Panc1 (cell line): ENCODE data around the gene EIF4G3. TPM values are rescaled to one million over a fixed set of nuclear protein-coding genes. Genes with fewer than 3 reads are reported as not detected.
A peak's percentile ranks its signal among the peaks of the same experiment; 100 is the strongest.

ENCODE experiments used
- ATAC-seq: fragments of 200-7000 bp; cut with Tn5 transposase; 2 replicates; pipeline ENCODE4 v1.9.1; 2020; ENCODE audit warnings: mild to moderate bottlenecking, moderate library complexity
- BruUV-seq: library from RNA; stranded (reverse); fragments of 400-500 nt; replicated peaks from 2 replicates; lab custom pipeline; 2021; lab: Mats Ljungman, UMichigan
- CTCF ChIA-PET: fragments of 300-600 bp; sonication (Branson Sonifier 250); formaldehyde crosslinking; loops from one replicate; lab custom pipeline; 2022; ENCODE audit warnings: antibody characterized with exemption; lab: Charles Lee
- POLR2A ChIA-PET: fragments of 300-600 bp; sonication (Branson Sonifier 250); formaldehyde crosslinking; loops from one replicate; lab custom pipeline; 2022; ENCODE audit warnings: antibody characterized with exemption; lab: Charles Lee
- DNase-seq: peaks from one replicate; pipeline ENCODE4 v3.0.0-alpha.2; 2010; ENCODE audit warnings: low read depth, low spot score
- H3K27ac ChIP-seq: 2 replicates; pipeline ENCODE4 v1.5.1; 2011; ENCODE audit warnings: mild to moderate bottlenecking, low read length, inconsistent platforms
- H3K27me3 ChIP-seq: fragments of 200-500 bp; sonication (Bioruptor generic); 2 replicates; pipeline ENCODE4 v1.6.0; 2014; ENCODE audit warnings: low read length, inconsistent platforms; ENCODE audit not compliant: control insufficient read depth, insufficient read depth
- H3K36me3 ChIP-seq: fragments of 200-500 bp; sonication (Bioruptor generic); 2 replicates; pipeline ENCODE4 v1.5.1; 2014; ENCODE audit warnings: inconsistent platforms, mild to moderate bottlenecking, low read length, moderate library complexity; ENCODE audit not compliant: control insufficient read depth, insufficient read depth
- H3K4me1 ChIP-seq: 2 replicates; pipeline ENCODE4 v1.5.1; 2011; ENCODE audit warnings: inconsistent platforms, mild to moderate bottlenecking, low read length, moderate library complexity; ENCODE audit not compliant: control insufficient read depth, insufficient read depth
- H3K4me3 ChIP-seq, 2 experiments: 2 replicates each; pipeline ENCODE4 v1.5.1; 2011 to 2012; ENCODE audit warnings: low read depth in 2 of 2, low read length in 2 of 2, mild to moderate bottlenecking in 2 of 2, inconsistent platforms in 1 of 2, moderate library complexity in 1 of 2
- H3K9me3 ChIP-seq: fragments of 200-500 bp; sonication (Bioruptor generic); 2 replicates; pipeline ENCODE4 v1.5.1; 2014; ENCODE audit warnings: low read depth, mild to moderate bottlenecking, inconsistent platforms, low read length, moderate library complexity; ENCODE audit not compliant: control insufficient read depth, insufficient read depth
- CTCF ChIP-seq: fragments of 450-650 bp; IDR thresholded peaks from 2 replicates; pipeline ENCODE4 v1.5.1; 2017; ENCODE audit warnings: mild to moderate bottlenecking
- POLR2AphosphoS5 ChIP-seq: IDR thresholded peaks from 2 replicates; pipeline ENCODE4 v1.6.1; 2012; ENCODE audit warnings: mild to moderate bottlenecking, low read depth, low read length, moderate library complexity
- SIN3A ChIP-seq: IDR thresholded peaks from 2 replicates; pipeline ENCODE4 v1.6.1; 2012; ENCODE audit warnings: low read depth, mild to moderate bottlenecking, low read length, moderate library complexity, borderline replicate concordance; ENCODE audit not compliant: insufficient read depth
- TCF7L2 ChIP-seq: IDR thresholded peaks from 2 replicates; pipeline ENCODE4 v1.6.1; 2011; ENCODE audit warnings: mild to moderate bottlenecking, low read depth, low read length, inconsistent platforms
- in situ Hi-C: cut with HindIII; loops from 2 replicates; pipeline ENCODE4 v1.10.0; 2016; ENCODE audit warnings: low sequenced_read_pairs, low pct_unique_long_range_greater_than_20kb
- intact Hi-C: fragments of 100-400 bp; cut with micrococcal nuclease; formaldehyde crosslinking; loops from one replicate; pipeline ENCODE4 v1.10.0; 2022; ENCODE audit not compliant: unreplicated experiment
- total RNA-seq: library from RNA; stranded (reverse); gene quantifications from one replicate; pipeline ENCODE4 v1.2.1, GENCODE V29; 2021; ENCODE audit not compliant: unreplicated experiment
- TF ChIP-seq, protein P1 (sequence below), 2 experiments: IDR thresholded peaks; 2 replicates each; pipeline ENCODE4 v1.6.1; 2011 to 2012; ENCODE audit warnings: low read depth in 2 of 2, control low read depth in 1 of 2, low read length in 1 of 2, mild to moderate bottlenecking in 1 of 2, moderate library complexity in 1 of 2; ENCODE audit not compliant: insufficient read depth in 1 of 2

Gene EIF4G3
- total RNA-seq, 1 experiment from 2014 or later: 78.6 TPM

DNA sequence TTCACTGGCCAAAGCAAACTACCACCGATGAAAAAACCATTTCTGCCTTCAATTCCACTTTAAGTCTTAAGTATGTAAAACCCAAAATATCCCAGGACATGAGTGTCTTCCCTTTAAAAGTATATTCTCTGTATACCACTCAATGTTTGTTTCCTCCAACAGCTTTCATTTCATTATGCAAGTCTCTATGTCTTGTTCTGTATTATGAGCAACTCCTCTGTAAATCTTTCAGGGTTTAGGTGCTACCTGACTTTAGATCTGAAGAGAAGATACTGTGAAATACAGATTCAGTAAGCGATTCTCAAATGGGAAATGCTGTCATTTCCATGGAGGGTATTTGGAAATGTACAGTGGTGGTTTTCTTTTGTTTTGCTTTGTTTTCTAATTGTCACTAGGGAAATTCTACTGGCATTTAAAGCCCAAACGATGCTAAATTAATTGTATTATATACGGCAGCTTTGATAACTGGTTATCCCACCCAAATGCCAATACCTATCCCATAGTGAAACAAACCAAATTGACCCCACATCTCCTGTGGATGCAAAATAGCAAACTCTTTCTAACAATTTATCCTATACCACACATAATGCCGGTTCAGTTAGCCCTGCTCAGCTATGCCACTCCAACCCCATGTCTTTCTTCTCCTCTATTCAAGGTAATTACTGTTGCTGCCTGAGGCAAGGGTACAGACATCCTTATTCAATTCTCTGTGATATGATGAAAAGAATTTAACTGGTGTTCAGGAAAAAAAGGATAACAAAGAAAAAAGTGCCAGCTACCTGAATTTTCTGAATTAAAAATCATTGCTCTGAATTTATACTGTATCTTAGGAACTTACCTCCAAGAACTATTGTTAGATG is 182.8 kb downstream of the EIF4G3 start:
- Histone ChIP-seq H3K4me3 (no peak overlapping the region), H3K27me3 (no peaks in the 10 kb centered on the region), H3K27ac (no peak overlapping the region), H3K9me3 (no peaks in the 10 kb centered on the region), H3K4me1 (peaks cover 12% of the 10 kb centered on the region; the same call in 1 of the 2 replicates), H3K36me3 (no peaks in the 10 kb centered on the region)
- no peak for DNase-seq
- in situ Hi-C loops: no loop called here
- ChIA-PET POLR2A (interaction anchor here (0.6 to 0.7 kb wide), 3 partner anchors 23 to 869 kb away, joined by 5 to 13 read pairs (median 8); no protein-coding TSS in a partner anchor), CTCF (no interaction called here)
- TF ChIP-seq SIN3A (no peak), TCF7L2 (no peak), CTCF (no peak), POLR2AphosphoS5 (no peak)
- TF ChIP-seq, protein P1, sequence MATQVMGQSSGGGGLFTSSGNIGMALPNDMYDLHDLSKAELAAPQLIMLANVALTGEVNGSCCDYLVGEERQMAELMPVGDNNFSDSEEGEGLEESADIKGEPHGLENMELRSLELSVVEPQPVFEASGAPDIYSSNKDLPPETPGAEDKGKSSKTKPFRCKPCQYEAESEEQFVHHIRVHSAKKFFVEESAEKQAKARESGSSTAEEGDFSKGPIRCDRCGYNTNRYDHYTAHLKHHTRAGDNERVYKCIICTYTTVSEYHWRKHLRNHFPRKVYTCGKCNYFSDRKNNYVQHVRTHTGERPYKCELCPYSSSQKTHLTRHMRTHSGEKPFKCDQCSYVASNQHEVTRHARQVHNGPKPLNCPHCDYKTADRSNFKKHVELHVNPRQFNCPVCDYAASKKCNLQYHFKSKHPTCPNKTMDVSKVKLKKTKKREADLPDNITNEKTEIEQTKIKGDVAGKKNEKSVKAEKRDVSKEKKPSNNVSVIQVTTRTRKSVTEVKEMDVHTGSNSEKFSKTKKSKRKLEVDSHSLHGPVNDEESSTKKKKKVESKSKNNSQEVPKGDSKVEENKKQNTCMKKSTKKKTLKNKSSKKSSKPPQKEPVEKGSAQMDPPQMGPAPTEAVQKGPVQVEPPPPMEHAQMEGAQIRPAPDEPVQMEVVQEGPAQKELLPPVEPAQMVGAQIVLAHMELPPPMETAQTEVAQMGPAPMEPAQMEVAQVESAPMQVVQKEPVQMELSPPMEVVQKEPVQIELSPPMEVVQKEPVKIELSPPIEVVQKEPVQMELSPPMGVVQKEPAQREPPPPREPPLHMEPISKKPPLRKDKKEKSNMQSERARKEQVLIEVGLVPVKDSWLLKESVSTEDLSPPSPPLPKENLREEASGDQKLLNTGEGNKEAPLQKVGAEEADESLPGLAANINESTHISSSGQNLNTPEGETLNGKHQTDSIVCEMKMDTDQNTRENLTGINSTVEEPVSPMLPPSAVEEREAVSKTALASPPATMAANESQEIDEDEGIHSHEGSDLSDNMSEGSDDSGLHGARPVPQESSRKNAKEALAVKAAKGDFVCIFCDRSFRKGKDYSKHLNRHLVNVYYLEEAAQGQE (IDR thresholded peaks at IDR 0.05; ENCODE audit: insufficient read depth in 1 of 2, low read depth in 2 of 2, low read length in 1 of 2): no peak
- intact Hi-C loops: no loop called here
- BruUV-seq: TSS peak; percentile 34
- no peak for ATAC-seq

- Histone ChIP-seq H3K9me3 (no peaks in the 10 kb centered on the region), H3K4me1 (peaks cover 12% of the 10 kb centered on the region; the same call in 1 of the 2 replicates), H3K27ac (no peak overlapping the region), H3K27me3 (no peaks in the 10 kb centered on the region), H3K36me3 (no peaks in the 10 kb centered on the region), H3K4me3 (no peak overlapping the region)
- in situ Hi-C loops: no loop called here
- ChIA-PET CTCF (no interaction called here), POLR2A (interaction anchor here (0.5 kb wide), 1 partner anchor 25 kb away, joined by 5 read pairs; no protein-coding TSS in a partner anchor)
- ATAC-seq: no peak
- no TSS peak for BruUV-seq
- DNase-seq: no peak
- TF ChIP-seq, protein P1 (IDR thresholded peaks at IDR 0.05; ENCODE audit: insufficient read depth in 1 of 2, low read depth in 2 of 2, low read length in 1 of 2): no peak
- TF ChIP-seq TCF7L2 (no peak), POLR2AphosphoS5 (no peak), CTCF (no peak), SIN3A (no peak)
- intact Hi-C loops: no loop called here
Measured at GRCh38 chr1:20992322-20993056, 184.2 kb downstream of the EIF4G3 start.
